Glutamatergic neuron (in vitro differentiated cells): ENCODE measurements around the gene COPS7A. TPM values are rescaled to one million over a fixed set of nuclear protein-coding genes. Genes with fewer than 3 reads are reported as not detected.

Source experiments
- DNase-seq: peaks from one replicate; pipeline ENCODE4 v3.0.0; 2022
- H3K27ac Mint-ChIP-seq: one replicate; pipeline ENCODE4 v1.8.0; 2020; ENCODE audit warnings: mild to moderate bottlenecking, mixed read lengths, inconsistent platforms; ENCODE audit not compliant: unreplicated experiment
- H3K27me3 Mint-ChIP-seq: one replicate; pipeline ENCODE4 v1.8.0; 2020; ENCODE audit warnings: mild to moderate bottlenecking, moderate library complexity, mixed read lengths, inconsistent platforms; ENCODE audit not compliant: unreplicated experiment
- H3K36me3 Mint-ChIP-seq: one replicate; pipeline ENCODE4 v1.8.0; 2020; ENCODE audit warnings: mild to moderate bottlenecking, mixed read lengths, inconsistent platforms; ENCODE audit not compliant: unreplicated experiment
- H3K4me1 Mint-ChIP-seq: one replicate; pipeline ENCODE4 v1.8.0; 2020; ENCODE audit warnings: mild to moderate bottlenecking, low read depth, mixed read lengths, inconsistent platforms; ENCODE audit not compliant: unreplicated experiment
- H3K4me3 Mint-ChIP-seq: one replicate; pipeline ENCODE4 v1.8.0; 2020; ENCODE audit warnings: mild to moderate bottlenecking, mixed read lengths, inconsistent platforms; ENCODE audit not compliant: unreplicated experiment
- H3K9me3 Mint-ChIP-seq: one replicate; pipeline ENCODE4 v1.8.0; 2020; ENCODE audit warnings: mild to moderate bottlenecking, moderate library complexity, mixed read lengths, inconsistent platforms; ENCODE audit not compliant: unreplicated experiment
- CTCF ChIP-seq: fragments of 200-600 bp; sonication (generic); IDR thresholded peaks from one replicate; pipeline ENCODE4 v1.5.0; 2021; ENCODE audit not compliant: partially characterized antibody, unreplicated experiment
- total RNA-seq: library from RNA; stranded (reverse); fragmentation: NEBNext Ultra II Directional; extraction: Animal tissue kit (Norgen Biotek cat#: 25700); gene quantifications from one replicate; pipeline ENCODE4 v1.2.1, GENCODE V29; 2021; ENCODE audit not compliant: unreplicated experiment

Gene COPS7A
- total RNA-seq, 1 donor from 2014 or later: 25.9 TPM

- Mint-ChIP-seq H3K9me3 (peaks cover 12% of the 10 kb centered on the region), H3K4me1 (peaks cover 27% of the 10 kb centered on the region), H3K36me3 (peaks cover 5% of the 10 kb centered on the region), H3K27me3 (peaks cover 8% of the 10 kb centered on the region), H3K4me3 (peak overlapping the region; percentile 92), H3K27ac (peak overlapping the region; percentile 98)
- TF ChIP-seq CTCF: no peak
- peak; percentile 29 for DNase-seq
Observed at GRCh38 chr12:6753772-6754356, 30.0 kb downstream of the COPS7A start.

- TF ChIP-seq CTCF: no peak
- Mint-ChIP-seq H3K4me3 (peak overlapping the region; percentile 92), H3K4me1 (peaks cover 27% of the 10 kb centered on the region), H3K27ac (peak overlapping the region; percentile 98), H3K36me3 (peaks cover 5% of the 10 kb centered on the region), H3K9me3 (peaks cover 13% of the 10 kb centered on the region), H3K27me3 (peaks cover 8% of the 10 kb centered on the region)
- DNase-seq: no peak
Observed at GRCh38 chr12:6754411-6754810, 30.6 kb downstream of the COPS7A start.

GRCh38 chr12:6757028-6757690 is 33.3 kb downstream of the COPS7A start:
- peaks cover 15% of the 10 kb centered on the region for H3K27me3 Mint-ChIP-seq
- H3K36me3 Mint-ChIP-seq: no peaks in the 10 kb centered on the region
- peak overlapping the region; percentile 44 for H3K27ac Mint-ChIP-seq
- H3K4me1 Mint-ChIP-seq: peaks cover 34% of the 10 kb centered on the region
- DNase-seq: no peak
- peaks cover 16% of the 10 kb centered on the region for H3K9me3 Mint-ChIP-seq
- no peak for TF ChIP-seq CTCF
- H3K4me3 Mint-ChIP-seq: peak overlapping the region; percentile 58

GRCh38 chr12:6758506-6759095 is 34.8 kb downstream of the COPS7A start:
- peaks cover 12% of the 10 kb centered on the region for H3K27me3 Mint-ChIP-seq
- H3K9me3 Mint-ChIP-seq: peaks cover 15% of the 10 kb centered on the region
- peak overlapping the region; percentile 79 for H3K27ac Mint-ChIP-seq
- peak overlapping the region; percentile 65 for H3K4me3 Mint-ChIP-seq
- no peaks in the 10 kb centered on the region for H3K36me3 Mint-ChIP-seq
- no peak for TF ChIP-seq CTCF
- peaks cover 43% of the 10 kb centered on the region for H3K4me1 Mint-ChIP-seq
- DNase-seq: peak; percentile 44

GRCh38 chr12:6759741-6760140 is 35.9 kb downstream of the COPS7A start:
- DNase-seq: no peak
- TF ChIP-seq CTCF: no peak
- H3K36me3 Mint-ChIP-seq: no peaks in the 10 kb centered on the region
- peak overlapping the region; percentile 36 for H3K4me3 Mint-ChIP-seq
- peak overlapping the region; percentile 18 for H3K27ac Mint-ChIP-seq
- H3K27me3 Mint-ChIP-seq: peaks cover 15% of the 10 kb centered on the region
- peaks cover 19% of the 10 kb centered on the region for H3K9me3 Mint-ChIP-seq
- peaks cover 43% of the 10 kb centered on the region for H3K4me1 Mint-ChIP-seq
